Activated CD4-positive, alpha-beta T cell treated with anti-CD3 and anti-CD28 coated beads for 24 hours (primary cell): Measurements from ENCODE around the gene C10orf105.

ENCODE experiments used
- DNase-seq, 2 donors: peaks; one replicate each; pipeline ENCODE4 v3.0.0-alpha.2; 2020; ENCODE audit warnings: low read depth in 2 of 2

The C10orf105 gene

DNA sequence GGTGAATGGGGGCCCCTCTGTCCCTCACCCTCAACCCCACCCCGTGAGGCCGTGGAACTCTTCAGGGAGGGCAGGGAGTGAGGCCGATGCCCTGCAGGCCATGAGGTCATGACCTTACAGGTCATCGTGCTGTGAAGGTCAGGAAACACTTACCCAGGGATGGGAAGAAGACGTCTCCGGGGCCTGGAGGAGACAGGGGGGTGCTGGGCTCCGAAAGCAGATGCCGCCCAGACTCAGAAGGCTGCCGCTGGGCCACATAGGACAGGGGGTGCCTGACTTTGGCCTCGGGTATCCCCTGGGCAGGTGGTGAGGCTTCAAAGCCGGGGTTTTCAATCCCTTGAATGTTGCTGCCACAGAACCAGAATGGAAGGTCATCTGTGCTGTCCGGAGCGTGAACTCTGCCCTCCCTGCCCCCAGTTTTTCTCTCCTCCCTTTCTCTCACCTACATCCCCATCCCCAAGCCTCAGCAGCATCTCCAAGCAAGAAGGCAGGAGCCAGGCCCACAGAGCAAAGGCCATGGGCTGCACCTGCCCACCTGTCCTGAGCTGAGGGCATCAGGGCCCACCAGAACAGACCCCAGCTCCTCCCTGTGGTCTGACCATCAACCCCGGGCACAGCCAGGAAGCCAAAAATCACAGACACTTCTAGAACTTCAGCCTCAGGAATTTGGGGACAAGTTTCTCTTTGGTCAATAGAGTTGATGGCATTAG, 32.1 kb upstream of the C10orf105 start:
- no peak for DNase-seq

DNA sequence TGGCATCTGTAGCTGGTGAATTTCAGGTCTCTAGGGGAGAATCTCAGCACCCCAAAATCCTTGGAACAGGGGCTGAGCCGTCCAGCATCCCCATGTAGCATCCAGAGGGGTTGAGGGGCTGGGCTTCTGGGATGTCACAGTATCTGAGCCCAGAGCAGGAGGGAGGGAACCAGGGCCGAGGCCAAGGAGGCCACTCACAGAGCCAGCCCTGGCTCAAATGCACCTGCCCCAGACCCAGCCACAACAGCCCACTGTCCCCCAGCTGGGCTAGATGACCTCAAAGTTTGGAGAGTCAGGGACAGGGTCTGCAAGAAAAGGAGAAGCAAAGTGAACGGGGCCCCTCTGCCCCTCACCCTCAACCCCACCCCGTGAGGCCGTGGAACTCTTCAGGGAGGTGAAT, 31.4 kb upstream of the C10orf105 start:
- no peak for DNase-seq

DNA sequence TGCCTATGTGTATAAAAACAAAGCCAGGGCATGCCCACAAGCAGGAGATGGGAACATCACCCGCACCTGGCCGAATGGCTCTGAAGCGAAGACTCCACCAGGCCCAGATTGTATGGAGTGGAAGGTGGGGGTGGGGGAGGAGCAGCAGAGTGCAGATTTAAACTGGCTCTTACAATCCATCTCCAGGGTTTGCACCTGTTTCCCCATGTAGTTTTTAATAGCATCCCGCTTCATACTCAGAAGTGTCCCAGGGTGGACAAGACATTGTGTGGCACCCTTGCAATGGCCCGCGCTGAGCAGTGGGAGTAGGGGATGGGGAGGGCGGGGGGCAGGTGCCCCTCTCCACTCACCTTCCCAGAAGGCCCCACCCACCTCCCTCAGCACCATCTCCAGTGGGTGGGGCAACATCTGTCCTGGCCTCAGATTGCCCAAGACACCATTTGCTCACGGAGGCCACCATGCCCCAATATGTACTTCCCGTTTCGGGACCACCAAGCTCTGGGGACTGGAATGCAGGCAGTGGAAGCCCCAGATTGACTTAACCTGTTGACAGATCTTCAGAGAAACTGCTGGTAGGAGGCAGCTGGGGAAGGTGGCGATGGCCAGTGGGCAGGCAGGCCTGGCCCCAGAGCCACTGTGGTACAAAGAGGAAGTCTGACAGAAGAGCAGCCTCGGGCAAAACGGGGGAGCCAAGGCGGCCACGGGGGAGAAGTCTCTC, 30.7 kb upstream of the C10orf105 start:
- DNase-seq = no peak

DNA sequence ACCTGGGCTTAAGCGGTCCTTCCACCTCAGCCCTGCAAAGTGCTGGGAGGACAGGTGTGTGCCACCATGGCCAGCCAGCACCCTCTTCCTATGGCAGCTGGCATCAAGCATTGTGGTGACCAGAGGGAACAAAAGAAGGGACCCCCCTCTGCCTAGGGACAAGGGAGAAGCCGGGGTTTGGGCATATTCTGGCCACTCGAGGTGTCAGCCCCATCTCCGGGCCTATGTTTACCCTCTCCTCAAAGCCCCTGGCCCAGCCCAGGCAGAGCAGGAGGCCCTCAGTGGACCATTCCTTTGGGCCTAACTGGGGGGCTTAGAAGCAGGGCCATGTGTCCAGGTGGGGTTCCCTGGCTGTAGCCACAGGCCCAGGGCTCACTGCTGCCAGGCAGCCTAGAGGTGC, 29.8 kb upstream of the C10orf105 start:
- DNase-seq = no peak

DNA sequence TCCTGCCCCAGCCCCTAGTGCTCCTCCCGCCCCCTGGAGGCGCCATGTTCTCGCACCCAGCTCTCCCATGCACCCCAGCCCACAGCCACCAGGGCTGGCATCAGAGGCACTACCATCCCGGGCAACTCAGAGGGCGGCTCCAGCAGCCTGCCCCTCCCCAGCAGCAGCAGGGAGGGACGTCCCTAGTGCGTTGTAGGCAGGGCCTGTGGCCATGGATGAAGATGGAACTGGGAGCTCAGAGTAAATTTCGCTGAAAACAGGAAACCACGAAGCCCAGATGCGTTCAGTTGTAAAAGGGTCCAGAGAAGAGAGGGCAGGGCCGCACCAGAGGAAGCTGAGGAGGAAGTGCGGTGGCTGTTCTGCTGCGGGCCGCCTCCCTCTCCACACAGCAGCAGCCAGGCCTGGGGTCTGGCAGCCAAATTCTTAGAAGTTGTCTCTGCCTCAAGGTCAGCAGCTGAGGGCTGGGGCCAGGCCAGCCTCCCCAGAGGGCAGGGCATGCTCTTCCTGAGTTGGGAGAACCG, 29.2 kb upstream of the C10orf105 start:
- peak; percentile 39 to 54 for DNase-seq

DNA sequence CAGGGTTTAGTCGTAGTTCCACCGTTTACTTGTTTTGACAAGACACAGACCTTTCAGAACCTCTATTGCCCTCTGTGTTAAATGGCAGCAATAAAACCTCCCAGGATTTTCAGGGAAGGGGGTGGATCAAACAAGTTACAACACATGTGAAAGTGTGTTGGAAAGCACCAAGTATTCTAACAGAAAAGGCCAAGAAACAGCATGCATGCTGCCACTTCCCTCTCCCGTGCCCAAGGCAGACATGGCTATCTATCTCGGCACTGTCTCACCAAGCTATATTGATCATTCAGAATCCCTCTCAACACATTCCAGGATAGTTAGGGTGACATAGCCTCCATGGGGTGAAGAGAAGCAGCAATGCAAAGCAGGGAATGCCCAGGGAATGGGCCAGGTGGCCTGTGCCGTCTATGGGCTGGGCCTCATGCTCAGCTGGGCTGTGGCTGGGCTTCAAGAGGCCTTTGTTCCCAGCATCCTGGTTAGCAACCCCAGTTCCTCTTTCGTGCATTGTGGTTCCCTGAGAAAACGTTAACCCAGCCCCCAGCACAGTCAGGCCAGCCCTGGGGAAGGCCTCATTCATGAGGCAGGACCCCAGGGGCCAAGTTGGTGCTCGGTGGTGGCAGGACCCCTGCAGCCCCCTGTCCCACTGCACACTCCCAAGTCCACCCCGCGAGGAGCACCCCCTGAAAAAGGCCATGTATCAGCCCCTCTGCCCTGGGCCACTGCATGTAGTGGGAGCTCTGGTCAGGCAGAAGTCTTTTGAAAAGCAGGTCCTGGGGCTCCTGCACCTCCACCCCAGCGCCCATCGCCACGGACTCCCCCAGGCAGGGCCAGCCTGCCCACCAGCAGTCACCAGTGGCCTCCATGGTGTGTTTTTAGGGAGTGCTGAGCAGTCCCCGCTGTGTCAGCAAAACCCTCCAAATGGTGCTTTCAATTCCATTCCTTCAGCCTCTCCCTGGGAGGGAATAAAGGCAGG, 28.3 kb upstream of the C10orf105 start:
- DNase-seq = no peak

DNA sequence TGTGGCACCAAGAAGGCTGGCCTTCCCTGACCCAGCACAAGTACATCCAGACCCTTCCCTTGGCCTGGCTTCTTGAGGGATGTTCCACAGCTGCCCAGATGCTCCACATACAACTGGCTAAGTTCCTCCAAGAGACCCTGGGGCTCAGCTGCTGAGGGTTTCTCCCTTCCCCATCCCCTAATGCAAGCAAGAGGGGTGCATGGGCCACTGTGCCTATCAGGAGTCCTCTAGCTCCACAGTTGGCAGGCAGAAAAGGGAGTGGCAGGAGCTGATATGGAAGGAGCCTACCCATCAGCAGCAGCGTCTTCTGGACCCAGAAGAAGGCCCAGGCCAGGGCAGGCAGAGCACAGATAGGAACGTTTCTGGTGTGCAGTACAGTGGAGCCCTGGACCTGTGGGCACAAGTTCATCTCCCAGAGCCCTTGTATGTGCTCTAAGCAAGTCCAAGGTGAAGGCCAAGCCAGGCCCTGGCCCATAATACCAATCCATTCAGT, 27.5 kb upstream of the C10orf105 start:
- no peak for DNase-seq

DNA sequence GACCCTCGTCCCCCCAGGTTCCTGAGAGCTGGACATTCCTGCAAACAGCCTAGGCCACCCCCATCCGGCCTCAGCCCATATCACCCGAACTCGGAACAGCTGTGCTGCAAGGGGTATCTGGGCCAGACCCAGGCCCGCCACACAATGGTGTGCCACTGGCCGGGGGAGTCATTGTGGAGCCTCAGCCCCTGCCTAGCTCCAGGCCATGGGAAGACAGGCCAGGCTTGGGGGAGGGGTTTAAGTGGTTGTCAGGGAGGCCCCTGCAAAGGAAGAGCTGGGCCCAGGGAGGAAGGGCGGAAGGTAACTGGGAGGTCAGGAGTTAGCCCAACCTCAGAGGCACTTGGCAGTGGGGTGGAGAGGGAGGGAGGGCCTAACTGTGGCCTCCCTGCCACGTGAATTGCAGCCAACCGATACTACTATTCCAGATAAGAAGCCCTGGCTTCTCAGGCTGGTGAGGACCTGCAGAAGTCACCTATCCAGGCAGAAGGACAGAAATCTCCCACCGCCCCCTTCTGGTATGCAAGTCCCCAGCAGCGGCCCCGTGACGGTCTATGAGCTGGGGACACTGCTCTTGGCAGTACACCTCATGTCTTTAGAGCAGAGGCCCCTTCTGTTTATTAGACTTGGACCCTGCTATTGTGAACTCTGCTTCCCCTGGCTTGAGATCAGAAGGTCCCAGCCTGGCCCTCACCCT, 26.9 kb upstream of the C10orf105 start:
- no peak for DNase-seq

DNA sequence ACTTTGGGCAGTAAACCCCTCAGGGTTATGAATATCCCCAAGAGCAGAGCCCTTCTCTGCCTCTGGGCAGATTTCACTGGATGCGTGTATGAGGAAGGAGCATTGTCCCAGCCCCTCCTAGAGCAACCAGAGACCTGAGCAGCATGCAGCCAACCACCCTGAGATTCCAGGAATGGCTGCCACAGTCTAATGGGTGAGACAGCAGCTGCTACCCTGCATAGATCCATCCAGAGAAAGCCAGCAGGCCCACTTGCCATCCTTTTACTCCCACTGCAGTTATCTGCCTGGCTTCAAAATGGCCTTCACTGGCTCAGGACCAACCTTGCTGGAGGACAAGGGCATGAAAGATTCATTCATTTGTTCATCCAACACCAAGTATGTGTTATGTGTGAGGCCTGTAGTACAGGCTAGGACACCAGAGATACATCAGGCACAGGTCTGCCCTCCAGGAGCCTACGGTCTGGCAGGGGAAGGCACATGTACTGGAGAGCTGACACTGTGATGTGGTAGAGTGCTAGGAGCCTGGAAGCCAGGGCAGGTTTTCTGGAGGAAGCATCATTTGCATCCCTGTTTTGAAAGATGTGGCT, 26.2 kb upstream of the C10orf105 start:
- no peak for DNase-seq

DNA sequence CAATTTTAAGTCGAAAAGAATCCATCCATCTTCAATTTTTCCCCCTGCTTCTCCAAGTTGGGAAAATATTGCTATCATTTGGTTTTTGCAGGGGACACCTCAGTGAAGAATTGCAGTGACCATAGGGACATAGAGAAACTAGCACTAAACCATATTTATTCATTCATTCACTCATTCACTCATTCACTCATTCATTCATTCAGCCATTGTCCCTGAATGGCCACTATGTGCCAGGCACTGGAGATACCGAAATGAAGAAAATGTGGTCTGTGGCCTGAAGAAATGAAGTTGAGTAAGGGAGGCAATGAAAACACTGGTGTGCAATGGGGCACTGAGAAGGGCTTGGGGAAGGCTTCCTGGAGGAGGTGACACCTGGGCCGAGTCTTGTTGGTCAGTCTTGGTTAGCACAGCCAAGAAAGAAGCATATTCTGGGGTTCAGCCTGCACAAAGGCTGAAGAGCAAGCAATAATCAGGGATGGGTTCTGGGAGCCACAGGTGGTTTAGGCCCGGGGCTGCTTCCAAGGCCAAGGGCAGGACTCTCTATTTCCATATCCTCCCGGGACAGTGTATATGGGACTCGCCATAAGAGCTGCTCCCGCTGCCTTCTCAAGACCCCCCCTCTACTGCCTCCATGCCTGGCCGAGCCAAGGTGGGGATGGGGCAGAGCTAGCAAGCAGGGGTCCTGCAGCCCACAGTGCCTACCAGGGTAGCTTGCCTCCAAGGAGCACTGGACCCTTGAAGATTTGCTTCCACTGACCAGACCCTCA, 25.5 kb upstream of the C10orf105 start:
- no peak for DNase-seq

DNA sequence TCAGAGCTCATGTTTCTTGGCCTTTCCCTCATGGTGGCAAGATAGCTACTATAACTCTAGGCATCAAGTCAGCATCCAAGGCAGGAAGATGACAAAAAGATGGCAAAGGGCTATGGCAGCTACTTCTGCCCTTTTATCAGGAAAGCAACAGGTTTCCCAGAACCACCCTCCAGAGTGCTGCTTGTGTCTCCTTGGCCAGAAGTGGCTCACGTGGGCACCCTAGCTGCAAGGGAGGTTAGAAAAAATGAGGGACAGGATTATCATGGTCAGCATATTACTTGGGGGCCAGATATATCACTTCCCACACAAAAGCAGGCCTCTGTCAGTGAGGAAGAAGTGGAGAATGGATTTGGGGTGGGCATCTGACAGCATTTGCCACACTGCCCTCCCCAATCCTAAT, 24.3 kb upstream of the C10orf105 start:
- no peak for DNase-seq

DNA sequence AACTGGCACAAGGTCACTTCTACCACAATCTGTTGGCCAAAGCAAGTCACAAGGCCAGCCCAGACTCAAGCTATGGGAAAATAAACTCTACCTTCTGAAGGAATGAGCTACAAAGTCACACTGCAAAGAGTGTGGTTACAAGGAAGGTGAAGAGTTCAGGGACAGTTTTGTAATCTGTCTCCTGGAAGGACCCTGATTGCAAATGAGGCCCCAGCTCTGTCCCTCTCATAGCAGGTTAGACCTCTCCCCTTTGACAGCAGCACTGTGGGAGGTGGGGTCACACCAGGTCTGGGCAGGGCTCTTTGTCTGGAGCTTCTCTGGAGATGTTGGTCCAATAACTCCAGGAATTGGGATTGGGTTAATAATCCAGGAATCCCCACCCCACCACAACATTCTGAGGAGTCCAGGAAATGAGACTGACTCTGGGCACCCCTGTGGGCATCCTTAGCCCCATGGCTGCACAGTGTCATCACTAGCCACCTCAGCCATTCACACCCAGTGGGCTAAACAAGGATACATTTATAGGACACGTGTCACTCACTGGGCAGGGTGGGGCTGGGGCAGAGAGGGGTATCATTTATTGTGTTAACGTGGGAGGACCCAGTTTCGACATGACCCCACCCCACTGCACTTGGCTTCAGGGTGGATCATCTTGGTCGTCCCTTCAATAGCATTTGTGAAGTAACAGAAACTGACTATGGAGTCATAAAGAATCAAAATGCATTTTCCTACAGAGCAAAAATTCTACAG, 23.7 kb upstream of the C10orf105 start:
- DNase-seq = no peak

DNA sequence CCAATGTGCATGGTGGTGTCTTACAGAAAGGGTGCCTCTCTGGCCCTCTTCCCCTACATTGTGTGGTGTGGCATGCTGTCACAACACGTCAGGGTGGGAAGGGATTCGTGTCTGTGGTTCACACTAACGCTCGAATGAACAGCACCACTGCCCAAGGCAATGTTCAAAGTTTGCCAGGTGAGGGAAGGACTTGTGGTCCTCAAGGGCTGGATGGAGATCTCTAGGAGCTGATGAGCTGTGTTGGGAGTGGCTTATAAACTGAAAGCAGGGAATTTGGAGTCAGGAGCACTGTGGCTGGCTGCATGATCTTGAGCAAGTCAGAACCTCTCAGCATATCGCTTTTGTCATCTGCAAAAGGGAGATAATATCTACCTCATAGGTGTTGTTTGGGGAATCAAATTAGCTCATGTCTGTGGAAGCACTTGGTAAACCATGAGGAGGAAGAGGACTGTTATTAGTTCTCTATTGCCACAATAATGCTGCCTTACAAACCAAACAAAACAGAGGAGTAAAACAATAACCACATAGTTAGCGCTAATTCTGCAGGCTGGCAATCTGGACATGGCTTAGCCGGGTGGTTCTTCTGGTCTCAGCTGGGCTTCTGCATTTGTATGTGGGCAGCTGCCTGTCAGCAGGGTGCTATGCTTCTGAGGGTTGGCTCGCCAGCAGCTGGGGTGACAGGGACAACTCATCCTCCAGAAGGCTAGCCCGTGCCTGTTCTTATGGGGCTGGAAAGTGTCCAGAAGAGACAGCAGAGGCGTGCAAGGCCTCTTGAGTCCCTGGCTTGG, 22.9 kb upstream of the C10orf105 start:
- no peak for DNase-seq

DNA sequence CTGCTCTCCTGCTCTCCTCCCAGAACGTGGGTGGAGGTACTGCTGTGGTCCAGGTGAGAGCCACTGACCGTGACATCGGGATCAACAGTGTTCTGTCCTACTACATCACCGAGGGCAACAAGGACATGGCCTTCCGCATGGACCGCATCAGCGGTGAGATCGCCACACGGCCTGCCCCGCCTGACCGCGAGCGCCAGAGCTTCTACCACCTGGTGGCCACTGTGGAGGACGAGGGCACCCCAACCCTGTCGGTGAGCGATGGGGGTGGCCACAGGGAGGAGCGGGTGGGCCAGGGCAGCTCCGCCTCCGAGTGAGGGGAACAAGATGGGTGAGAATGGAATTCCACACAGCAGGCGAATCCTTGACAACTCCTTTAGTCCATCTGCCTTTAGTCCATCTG, 22.1 kb upstream of the C10orf105 start:
- DNase-seq = no peak

DNA sequence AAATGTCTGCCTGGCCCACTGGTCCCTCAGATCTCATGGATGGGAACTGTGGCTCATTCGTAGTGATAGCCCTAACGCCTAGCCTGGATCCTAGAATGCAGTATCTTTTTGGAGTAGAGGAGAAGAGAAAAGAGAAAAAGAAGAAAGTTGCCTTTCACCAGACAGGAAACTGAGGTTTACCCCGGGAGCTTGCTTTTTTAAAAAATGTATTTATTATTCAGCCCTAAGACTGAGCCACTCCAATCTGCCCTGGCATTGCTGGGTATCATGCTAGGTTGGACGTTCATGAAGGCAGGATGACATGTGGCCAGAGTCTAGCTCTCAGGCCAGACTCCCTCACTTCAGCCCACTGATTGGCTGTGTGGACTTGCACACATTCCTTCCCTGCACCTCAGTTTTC, 21.5 kb upstream of the C10orf105 start:
- DNase-seq = no peak

DNA sequence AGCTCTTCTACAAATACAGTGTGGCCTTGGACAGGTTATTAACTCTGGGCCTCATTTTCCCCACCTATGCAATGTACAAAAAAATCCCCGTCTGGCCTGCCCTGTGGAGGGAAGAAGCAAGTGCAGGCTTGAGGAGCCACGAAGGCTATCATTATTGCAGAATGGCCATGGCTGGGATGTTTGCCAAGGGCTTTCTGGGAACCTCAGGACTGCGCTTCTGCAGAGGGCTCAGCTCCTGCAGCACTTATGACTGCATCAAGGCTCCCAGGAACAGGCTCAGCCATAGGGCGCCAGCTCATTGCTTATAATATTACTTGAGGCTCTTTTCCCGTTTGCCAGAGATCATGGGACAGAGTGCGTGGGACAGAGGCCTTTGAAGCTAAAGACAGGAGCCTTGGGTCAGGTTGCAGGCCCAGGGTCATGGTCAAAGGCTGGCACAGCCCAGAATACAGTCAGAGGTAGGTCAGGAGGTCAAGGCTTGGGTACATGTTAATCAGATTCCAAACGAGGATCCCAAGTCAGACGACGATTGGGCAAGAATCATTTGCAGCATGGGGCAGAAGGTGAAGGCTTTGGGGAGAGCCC, 20.6 kb upstream of the C10orf105 start:
- no peak for DNase-seq

DNA sequence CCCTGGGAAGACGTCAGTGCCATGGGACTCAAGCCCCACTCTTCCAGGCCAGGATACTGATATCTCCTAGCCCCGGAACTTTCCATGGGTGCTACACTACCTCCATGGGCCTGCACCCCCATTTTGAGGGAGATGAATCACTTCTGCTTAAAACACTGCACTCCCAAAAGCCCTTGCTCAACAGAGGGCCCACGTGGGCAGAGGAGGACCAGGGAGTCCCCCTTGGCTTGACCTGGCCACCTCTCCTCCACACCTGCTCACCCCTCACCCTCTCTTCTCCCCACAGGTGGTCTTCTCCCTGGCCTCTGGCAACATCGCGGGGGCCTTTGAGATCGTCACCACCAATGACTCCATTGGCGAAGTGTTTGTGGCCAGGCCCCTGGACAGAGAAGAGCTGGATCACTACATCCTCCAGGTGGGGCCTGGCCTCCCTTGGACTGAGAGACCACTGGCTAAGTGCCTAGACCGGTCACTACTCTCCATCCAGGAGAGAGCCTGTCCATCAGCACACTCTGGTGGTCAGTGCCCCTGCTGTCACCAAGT, 19.9 kb upstream of the C10orf105 start:
- no peak for DNase-seq

DNA sequence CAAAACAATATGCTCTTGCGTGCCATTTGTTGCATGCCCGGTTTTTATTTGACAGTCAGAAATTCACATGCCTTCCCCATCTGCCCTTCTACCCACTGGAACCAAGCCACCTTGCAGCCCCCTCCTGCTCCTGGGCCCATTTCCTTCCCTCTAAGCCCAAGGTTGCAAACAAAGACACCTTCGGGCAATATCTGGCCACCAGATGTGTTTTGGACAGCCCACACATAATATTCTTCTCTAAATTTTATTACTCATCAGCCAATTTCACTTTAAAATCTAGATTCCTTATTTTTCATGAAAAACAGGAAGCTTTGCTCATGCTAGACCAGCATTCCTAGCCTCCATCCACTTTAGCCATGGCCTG, 18.2 kb upstream of the C10orf105 start:
- DNase-seq = no peak
